GM21825 (cell line): ENCODE data around the gene PMEPA1.
A peak's percentile ranks its signal among the peaks of the same experiment; 100 is the strongest.

Experiments
- ATAC-seq: cut with Tn5 transposase; IDR thresholded peaks from one replicate; pipeline ENCODE4 v1.9.1; 2021; ENCODE audit warnings: mild to moderate bottlenecking, moderate library complexity; ENCODE audit not compliant: unreplicated experiment

Gene PMEPA1

DNA sequence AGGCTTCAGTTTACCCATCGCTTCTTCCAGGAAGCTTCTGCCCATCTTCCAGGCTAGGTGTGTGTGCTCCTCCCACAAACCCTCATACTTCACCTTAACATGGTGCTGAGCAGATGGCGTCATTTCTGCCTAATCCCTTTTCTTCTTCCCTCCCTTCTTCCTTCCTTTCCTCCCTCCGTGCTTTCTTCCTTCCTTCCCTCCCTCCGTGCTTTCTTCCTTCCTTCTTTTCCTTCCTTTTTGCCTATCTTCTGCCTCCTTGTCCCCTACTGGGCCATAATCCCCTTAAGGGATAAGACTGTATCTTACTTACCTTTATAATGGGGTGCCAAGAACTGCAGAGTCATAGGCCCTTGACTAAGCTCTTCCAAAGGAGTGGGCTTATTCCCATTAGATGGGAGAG lies 27.5 kb upstream of the PMEPA1 start:
- ATAC-seq = no peak

GRCh38 chr20:57736738-57737347 lies 27.0 kb upstream of the PMEPA1 start:
- no peak for ATAC-seq

- no peak for ATAC-seq
These were observed 26.3 kb upstream of the PMEPA1 start for GRCh38 chr20:57735831-57736737.

- no peak for ATAC-seq
These were observed 24.9 kb upstream of the PMEPA1 start for GRCh38 chr20:57734754-57735153.

GRCh38 chr20:57732226-57732625 lies 22.4 kb upstream of the PMEPA1 start:
- ATAC-seq = no peak

GRCh38 chr20:57728762-57729161 lies 18.9 kb upstream of the PMEPA1 start:
- ATAC-seq = no peak

GRCh38 chr20:57727863-57728262 lies 18.0 kb upstream of the PMEPA1 start:
- no peak for ATAC-seq

- ATAC-seq = no peak
These were observed 15.8 kb upstream of the PMEPA1 start for GRCh38 chr20:57725636-57726035.

GRCh38 chr20:57724610-57725405 lies 15.0 kb upstream of the PMEPA1 start:
- no peak for ATAC-seq

- ATAC-seq = no peak
These were observed 14.0 kb upstream of the PMEPA1 start for GRCh38 chr20:57723816-57724215.

DNA sequence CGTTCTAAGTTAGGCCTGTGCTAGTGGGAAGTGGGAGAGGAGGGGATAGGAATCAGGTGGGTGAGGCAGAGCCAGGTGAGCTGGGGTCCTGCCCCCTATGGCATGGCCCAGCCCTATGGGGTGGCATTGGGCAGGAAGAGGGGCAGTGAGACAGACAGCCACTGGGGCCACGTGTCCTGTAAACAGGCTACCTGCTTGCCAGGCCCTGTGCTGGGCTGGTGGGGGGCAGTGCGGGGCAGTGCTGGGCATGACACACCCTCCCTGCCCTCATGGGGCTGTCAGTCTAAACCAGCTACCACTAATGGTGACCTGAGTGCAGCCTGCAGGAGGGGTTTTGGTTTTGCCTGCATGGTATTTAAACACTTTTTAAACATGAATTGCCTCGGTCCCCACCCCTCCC lies 10.1 kb upstream of the PMEPA1 start:
- ATAC-seq = no peak

DNA sequence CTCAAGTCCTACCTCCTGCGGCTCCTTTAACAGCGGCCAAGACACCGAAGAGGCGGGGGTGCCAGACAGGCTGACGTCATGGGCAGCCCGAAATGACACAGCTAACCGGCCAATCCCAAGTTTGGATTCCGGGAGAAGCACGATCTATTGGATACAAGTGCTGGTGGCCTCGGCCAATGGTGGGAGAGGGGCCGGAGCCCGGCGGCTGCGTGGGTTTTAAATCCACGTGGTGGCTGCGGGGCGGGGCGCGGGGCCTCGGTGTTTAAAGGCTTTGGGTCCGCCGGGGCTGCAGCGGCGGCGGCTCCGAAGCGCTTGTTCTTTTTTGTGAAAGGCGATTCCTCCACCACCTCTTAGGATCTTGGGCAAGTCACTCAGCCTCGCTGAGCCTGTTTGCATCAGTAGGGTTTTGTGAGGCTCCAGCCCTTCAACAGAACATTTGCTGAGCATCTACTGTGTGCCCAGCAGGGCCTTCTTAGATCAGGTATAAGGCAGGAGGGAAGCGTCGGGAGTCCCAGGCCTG lies 8.7 kb upstream of the PMEPA1 start:
- peak; percentile 92 for ATAC-seq

GRCh38 chr20:57717797-57718196 lies 8.0 kb upstream of the PMEPA1 start:
- no peak for ATAC-seq

- ATAC-seq = no peak
These were observed 7.1 kb upstream of the PMEPA1 start for GRCh38 chr20:57716901-57717300.

DNA sequence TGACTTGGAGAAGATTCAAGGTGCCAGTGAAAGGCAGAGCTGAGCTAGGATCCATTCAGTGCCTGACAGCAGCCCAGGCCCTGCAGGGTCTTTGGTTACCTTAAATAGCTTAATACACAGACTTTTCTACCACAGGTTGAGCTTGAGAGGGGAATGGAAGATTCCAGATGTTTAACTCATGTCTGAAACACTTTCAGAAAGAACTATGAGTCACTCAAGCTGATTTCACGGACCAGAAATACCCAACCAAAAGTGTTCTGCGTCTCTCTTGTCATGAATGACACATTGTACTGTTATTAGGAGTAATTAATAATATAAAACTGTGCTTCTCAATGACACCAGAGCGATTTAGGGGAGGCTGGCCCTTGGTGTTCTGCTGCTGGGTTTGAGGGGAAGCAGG lies 6.4 kb upstream of the PMEPA1 start:
- no peak for ATAC-seq

- ATAC-seq = no peak
These were observed 5.6 kb upstream of the PMEPA1 start for GRCh38 chr20:57715268-57715904.

GRCh38 chr20:57714409-57715267 lies 4.8 kb upstream of the PMEPA1 start:
- no peak for ATAC-seq

DNA sequence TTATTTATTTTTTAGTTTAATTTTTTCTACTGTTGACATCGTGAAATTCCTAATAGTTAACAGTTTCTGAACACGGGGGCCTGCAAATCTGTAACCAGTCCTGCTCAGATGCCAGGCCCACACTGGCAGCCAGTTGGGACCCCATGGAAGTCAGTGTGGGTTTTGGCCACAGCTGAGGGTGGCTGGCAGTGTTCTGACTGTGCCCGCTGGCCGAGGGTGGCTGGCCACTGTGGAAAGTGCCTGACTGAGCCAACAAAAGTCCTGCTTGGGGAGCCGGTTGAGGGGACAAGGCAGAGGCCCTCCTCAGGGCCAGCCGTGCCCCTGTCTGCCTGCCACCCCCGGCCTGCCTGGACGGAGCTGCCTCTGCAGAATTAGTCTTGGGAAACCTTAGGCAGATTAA lies 4.1 kb upstream of the PMEPA1 start:
- ATAC-seq = no peak

GRCh38 chr20:57713505-57713903 lies 3.7 kb upstream of the PMEPA1 start:
- ATAC-seq = no peak
